Osteoblast (primary cell): ENCODE data around the gene GALNT2. TPM values are rescaled to one million over a fixed set of nuclear protein-coding genes. Genes with fewer than 3 reads are reported as not detected.

Source experiments
- DNase-seq: peaks from one replicate; pipeline ENCODE4 v3.0.0; 2011; ENCODE audit warnings: low spot score, mixed read lengths; ENCODE audit not compliant: insufficient read length; ENCODE audit errors: missing footprints
- H2AFZ ChIP-seq: 2 replicates; pipeline ENCODE4 v1.6.0; 2011; ENCODE audit warnings: mild to moderate bottlenecking, low read length
- H3K27ac ChIP-seq: 2 replicates; pipeline ENCODE4 v1.5.1; 2011; ENCODE audit warnings: mild to moderate bottlenecking, low read depth, low read length, moderate library complexity
- H3K27me3 ChIP-seq: 2 replicates; pipeline ENCODE4 v1.6.0; 2012; ENCODE audit warnings: mild to moderate bottlenecking, control low read depth, inconsistent platforms, low read length, moderate library complexity; ENCODE audit not compliant: insufficient read depth
- H3K36me3 ChIP-seq: 2 replicates; pipeline ENCODE4 v1.5.1; 2011; ENCODE audit warnings: mild to moderate bottlenecking, low read length, control low read depth, moderate library complexity; ENCODE audit not compliant: insufficient read depth
- H3K4me1 ChIP-seq: 2 replicates; pipeline ENCODE4 v1.5.1; 2011; ENCODE audit warnings: mild to moderate bottlenecking, low read length, control low read depth, moderate library complexity; ENCODE audit not compliant: insufficient read depth
- H3K4me2 ChIP-seq: 2 replicates; pipeline ENCODE4 v1.6.0; 2011; ENCODE audit warnings: mild to moderate bottlenecking, low read length; ENCODE audit not compliant: insufficient read depth
- H3K4me3 ChIP-seq: fragments of 200-600 bp; sonication (generic); 3 replicates; pipeline ENCODE4 v1.5.1; 2012; ENCODE audit warnings: mild to moderate bottlenecking, low read length, inconsistent platforms; ENCODE audit not compliant: insufficient read depth
- H3K79me2 ChIP-seq: 2 replicates; pipeline ENCODE4 v1.6.0; 2012; ENCODE audit warnings: mild to moderate bottlenecking, low read length, control low read depth, inconsistent platforms; ENCODE audit not compliant: insufficient read depth
- H3K9me3 ChIP-seq: 2 replicates; pipeline ENCODE4 v1.5.1; 2011; ENCODE audit warnings: low read depth, low read length, control low read depth
- H4K20me1 ChIP-seq: 2 replicates; pipeline ENCODE4 v1.6.0; 2012; ENCODE audit warnings: mild to moderate bottlenecking, low read length, control low read depth; ENCODE audit not compliant: insufficient read depth
- total RNA-seq: library from RNA; depleted of rRNA; stranded (reverse); fragments of >200 nt; gene quantifications from 2 replicates; pipeline ENCODE4 v1.2.3, GENCODE V29; 2012
- TF ChIP-seq, protein P1 (sequence below): IDR thresholded peaks from 2 replicates; pipeline ENCODE4 v1.5.1; 2011; ENCODE audit warnings: mild to moderate bottlenecking, low read depth, low read length, moderate library complexity; ENCODE audit errors: extremely low read depth

The GALNT2 gene
- total RNA-seq, 1 donor = 83.2 TPM

DNA sequence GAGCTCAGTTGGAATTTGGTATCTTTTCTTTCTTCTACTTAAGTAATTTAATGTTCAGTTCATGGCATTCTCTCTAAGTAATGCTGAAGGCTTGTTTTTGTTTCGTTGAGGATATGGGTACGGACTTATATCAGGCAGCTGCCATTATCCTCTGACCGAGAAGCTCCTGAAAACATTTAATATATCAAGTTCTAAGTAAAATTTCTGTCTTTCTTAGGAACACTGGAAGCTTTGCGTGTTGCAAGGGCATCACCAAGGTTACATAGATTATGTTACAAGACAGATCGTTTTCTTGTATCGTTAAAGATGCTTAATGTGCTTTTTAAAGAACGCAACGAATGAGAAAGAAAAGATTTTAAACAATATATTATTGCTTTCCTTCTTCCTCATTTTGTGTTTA, 1.0 kb upstream of the GALNT2 start:
- peak overlapping the region; percentile 94 for H3K4me3 ChIP-seq
- no peak for DNase-seq
- no peaks in the 10 kb centered on the region for H3K9me3 ChIP-seq
- peaks cover 29% of the 10 kb centered on the region for H4K20me1 ChIP-seq
- peaks cover 37% of the 10 kb centered on the region for H3K79me2 ChIP-seq
- H3K27ac ChIP-seq = peak overlapping the region; percentile 49
- H3K4me2 ChIP-seq = peak overlapping the region; percentile 98
- H3K36me3 ChIP-seq = no peaks in the 10 kb centered on the region
- H2AFZ ChIP-seq = peak overlapping the region; percentile 96
- H3K27me3 ChIP-seq = no peaks in the 10 kb centered on the region
- TF ChIP-seq, protein P1, sequence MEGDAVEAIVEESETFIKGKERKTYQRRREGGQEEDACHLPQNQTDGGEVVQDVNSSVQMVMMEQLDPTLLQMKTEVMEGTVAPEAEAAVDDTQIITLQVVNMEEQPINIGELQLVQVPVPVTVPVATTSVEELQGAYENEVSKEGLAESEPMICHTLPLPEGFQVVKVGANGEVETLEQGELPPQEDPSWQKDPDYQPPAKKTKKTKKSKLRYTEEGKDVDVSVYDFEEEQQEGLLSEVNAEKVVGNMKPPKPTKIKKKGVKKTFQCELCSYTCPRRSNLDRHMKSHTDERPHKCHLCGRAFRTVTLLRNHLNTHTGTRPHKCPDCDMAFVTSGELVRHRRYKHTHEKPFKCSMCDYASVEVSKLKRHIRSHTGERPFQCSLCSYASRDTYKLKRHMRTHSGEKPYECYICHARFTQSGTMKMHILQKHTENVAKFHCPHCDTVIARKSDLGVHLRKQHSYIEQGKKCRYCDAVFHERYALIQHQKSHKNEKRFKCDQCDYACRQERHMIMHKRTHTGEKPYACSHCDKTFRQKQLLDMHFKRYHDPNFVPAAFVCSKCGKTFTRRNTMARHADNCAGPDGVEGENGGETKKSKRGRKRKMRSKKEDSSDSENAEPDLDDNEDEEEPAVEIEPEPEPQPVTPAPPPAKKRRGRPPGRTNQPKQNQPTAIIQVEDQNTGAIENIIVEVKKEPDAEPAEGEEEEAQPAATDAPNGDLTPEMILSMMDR = no peak
- H3K4me1 ChIP-seq = peaks cover 27% of the 10 kb centered on the region

DNA sequence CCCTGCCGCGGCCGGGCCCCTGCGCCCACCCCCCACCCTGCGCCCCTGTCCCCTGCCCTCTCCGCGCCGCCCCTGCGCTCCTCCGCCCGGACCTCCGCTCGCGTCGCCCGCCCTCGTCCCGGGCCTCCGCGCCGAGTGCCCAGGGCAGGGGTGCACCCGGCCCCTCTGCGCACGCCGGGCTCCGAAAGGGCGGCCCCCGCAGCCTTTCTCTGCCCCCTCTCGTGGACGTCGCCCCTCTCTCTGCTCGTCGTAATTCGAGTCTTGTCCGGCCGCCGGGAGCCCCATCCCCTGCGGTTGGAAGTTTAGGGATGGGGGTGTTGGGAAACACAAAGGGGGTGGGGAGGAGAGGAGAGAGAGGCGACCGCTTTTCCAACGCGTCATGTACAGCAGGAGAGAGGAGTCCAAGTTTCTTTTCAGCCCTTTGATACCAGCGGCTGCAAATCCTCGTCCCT, 407 bp downstream of the GALNT2 start:
- Histone ChIP-seq H3K4me1 (peaks cover 28% of the 10 kb centered on the region), H3K9me3 (no peaks in the 10 kb centered on the region), H3K4me2 (peak overlapping the region; percentile 90), H3K4me3 (peak overlapping the region; percentile 94), H3K27ac (peak overlapping the region; percentile 92), H3K27me3 (no peaks in the 10 kb centered on the region), H4K20me1 (peaks cover 36% of the 10 kb centered on the region), H2AFZ (peak overlapping the region; percentile 62), H3K79me2 (peaks cover 51% of the 10 kb centered on the region), H3K36me3 (no peaks in the 10 kb centered on the region)
- TF ChIP-seq, protein P1 = no peak
- DNase-seq = peak; percentile 91

DNA sequence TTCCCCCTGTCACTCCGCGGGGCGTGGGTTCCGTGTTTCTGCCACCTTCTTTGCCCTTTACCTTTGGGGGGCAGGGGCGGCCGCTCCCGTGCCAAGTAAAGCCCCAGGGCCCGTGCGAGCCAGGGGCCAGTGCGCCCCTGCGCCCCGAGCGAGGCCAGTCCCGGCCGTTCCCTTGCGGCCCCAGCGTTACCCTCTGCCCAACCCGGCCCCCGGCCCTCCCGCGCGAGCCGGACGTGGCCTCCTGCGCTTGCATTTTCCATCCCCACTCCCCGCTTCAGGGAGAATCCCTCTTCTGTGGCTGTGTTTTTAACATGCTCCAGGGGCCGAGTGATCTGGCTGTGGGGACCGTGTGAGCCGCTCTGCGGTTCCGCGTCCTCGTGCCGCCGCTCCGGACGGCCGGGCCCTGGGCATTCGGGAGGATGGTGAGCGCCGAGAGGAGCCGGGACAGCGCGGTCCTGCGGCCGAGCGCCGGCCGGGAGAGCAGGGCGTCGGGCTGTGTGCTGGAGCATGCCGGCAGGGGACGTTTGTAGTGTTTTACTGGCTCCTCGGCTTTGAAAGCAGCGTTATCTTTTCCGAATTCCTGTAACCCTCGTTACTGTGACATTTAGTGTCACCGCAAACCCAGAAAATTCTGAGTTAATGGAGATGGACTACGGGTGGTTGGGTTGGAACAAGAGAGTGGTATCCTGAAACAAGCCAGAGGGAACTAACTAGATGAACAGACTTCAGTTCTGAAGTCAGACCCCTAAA, 1.0 kb downstream of the GALNT2 start:
- H2AFZ ChIP-seq = peak overlapping the region; percentile 62
- H3K79me2 ChIP-seq = peaks cover 57% of the 10 kb centered on the region
- no peaks in the 10 kb centered on the region for H3K9me3 ChIP-seq
- peak; percentile 86 for DNase-seq
- TF ChIP-seq, protein P1 = no peak
- no peaks in the 10 kb centered on the region for H3K36me3 ChIP-seq
- peaks cover 42% of the 10 kb centered on the region for H4K20me1 ChIP-seq
- H3K4me1 ChIP-seq = peaks cover 34% of the 10 kb centered on the region
- peak overlapping the region; percentile 92 for H3K27ac ChIP-seq
- no peaks in the 10 kb centered on the region for H3K27me3 ChIP-seq
- peak overlapping the region; percentile 94 for H3K4me3 ChIP-seq
- peak overlapping the region; percentile 90 for H3K4me2 ChIP-seq

DNA sequence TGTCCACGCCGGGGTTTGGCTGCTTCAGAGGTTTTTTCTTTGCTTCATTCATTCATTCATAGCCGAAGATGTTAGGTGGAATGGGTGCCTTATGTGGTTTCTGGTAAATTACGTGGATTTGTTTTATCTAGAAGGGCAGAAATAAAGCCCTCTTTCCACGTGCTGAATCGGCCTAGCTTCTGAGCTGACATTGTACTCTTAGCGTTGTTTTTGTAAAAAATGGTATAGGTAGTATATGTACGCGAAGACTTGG, 1.5 kb downstream of the GALNT2 start:
- no peaks in the 10 kb centered on the region for H3K27me3 ChIP-seq
- H4K20me1 ChIP-seq = peaks cover 46% of the 10 kb centered on the region
- H3K79me2 ChIP-seq = peaks cover 62% of the 10 kb centered on the region
- no peak for DNase-seq
- TF ChIP-seq, protein P1 = no peak
- H3K36me3 ChIP-seq = no peaks in the 10 kb centered on the region
- peak overlapping the region; percentile 90 for H3K4me2 ChIP-seq
- H3K4me1 ChIP-seq = peaks cover 39% of the 10 kb centered on the region
- H3K4me3 ChIP-seq = peak overlapping the region; percentile 94
- H3K9me3 ChIP-seq = no peaks in the 10 kb centered on the region
- H3K27ac ChIP-seq = peak overlapping the region; percentile 92
- peak overlapping the region; percentile 5 for H2AFZ ChIP-seq
